OCI-LY3 (cell line): ENCODE measurements around the gene TCF20.

ENCODE experiments used
- H2AFZ ChIP-seq: fragments of 200-600, 300-600 bp; shearing (Covaris generic); 2 replicates; pipeline ENCODE4 v1.6.0; 2014; ENCODE audit warnings: antibody characterized with exemption, low read depth, low read length
- H3K27ac ChIP-seq: fragments of 200-600, 300-600 bp; sonication (generic); 2 replicates; pipeline ENCODE4 v1.5.1; 2014; ENCODE audit warnings: mild to moderate bottlenecking, low read length, moderate library complexity, mixed read lengths
- H3K27me3 ChIP-seq: fragments of 200-600, 300-600 bp; sonication (generic); 2 replicates; pipeline ENCODE4 v1.6.1; 2014; ENCODE audit warnings: low read depth, low read length, mixed read lengths
- H3K36me3 ChIP-seq: fragments of 200-600, 300-600 bp; sonication (generic); replicated peaks from 2 replicates; pipeline ENCODE3; 2014; ENCODE audit warnings: low read depth, low read length, mixed read lengths
- H3K4me1 ChIP-seq: fragments of 300-600, 200-600 bp; sonication (generic); 2 replicates; pipeline ENCODE4 v1.6.1; 2014; ENCODE audit warnings: low read length, mixed read lengths
- H3K4me2 ChIP-seq: fragments of 200-600, 300-600 bp; sonication (generic); 2 replicates; pipeline ENCODE4 v1.6.1; 2014; ENCODE audit warnings: low read length, mixed read lengths
- H3K4me3 ChIP-seq: fragments of 300-600, 200-600 bp; sonication (generic); 2 replicates; pipeline ENCODE4 v1.5.1; 2014; ENCODE audit warnings: antibody characterized with exemption, mild to moderate bottlenecking, low read length, moderate library complexity
- H3K79me2 ChIP-seq: fragments of 300-600, 200-600 bp; shearing (Covaris generic); 2 replicates; pipeline ENCODE4 v1.6.1; 2014; ENCODE audit warnings: mild to moderate bottlenecking, low read length, mixed read lengths
- H3K9ac ChIP-seq: fragments of 300-600, 200-600 bp; shearing (Covaris generic); 2 replicates; pipeline ENCODE4 v1.6.0; 2014; ENCODE audit warnings: mild to moderate bottlenecking, low read length, moderate library complexity
- H3K9me3 ChIP-seq: fragments of 200-600, 300-600 bp; shearing (Covaris generic); 2 replicates; pipeline ENCODE4 v1.6.1; 2014; ENCODE audit warnings: low read length, mixed read lengths; ENCODE audit not compliant: insufficient read depth
- H4K20me1 ChIP-seq: fragments of 200-600, 300-600 bp; sonication (generic); 2 replicates; pipeline ENCODE4 v1.6.1; 2016; ENCODE audit warnings: low read length, mixed read lengths; ENCODE audit not compliant: insufficient read depth
- EZH2phosphoT487 ChIP-seq: fragments of 200-600 bp; shearing (Covaris generic); IDR thresholded peaks from 2 replicates; pipeline ENCODE4 v1.6.1; 2018; ENCODE audit warnings: antibody characterized with exemption, mixed run types, low read depth
- TF ChIP-seq, protein P1 (sequence below): fragments of 200-600, 300-600 bp; sonication (generic); IDR thresholded peaks from 2 replicates; pipeline ENCODE4 v1.5.1; 2014; ENCODE audit warnings: antibody characterized with exemption, low read length, low read depth

Gene TCF20

DNA sequence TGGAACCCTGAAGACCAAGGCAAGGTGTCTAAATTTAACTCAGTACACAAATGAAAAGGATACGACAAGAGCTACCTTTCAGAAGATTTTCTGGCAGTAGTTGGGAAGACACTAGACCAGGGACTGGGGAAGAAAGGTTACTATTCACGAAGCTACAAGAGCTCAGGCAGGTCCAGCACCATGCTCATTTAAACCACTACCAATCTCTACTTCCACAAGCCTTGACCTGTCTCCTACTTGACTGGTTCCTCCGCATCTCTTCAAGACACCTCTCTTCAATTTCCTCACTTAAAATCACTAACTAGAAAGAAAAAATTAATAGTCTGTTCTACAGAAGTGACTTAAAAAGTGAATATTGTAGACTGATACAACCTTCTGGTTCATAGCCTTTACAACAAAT is 22.9 kb downstream of the TCF20 start:
- Histone ChIP-seq H4K20me1 (peaks cover 82% of the 10 kb centered on the region), H3K4me3 (no peak overlapping the region), H3K27ac (no peak overlapping the region), H3K36me3 (peaks cover 4% of the 10 kb centered on the region), H3K9ac (no peak overlapping the region), H3K4me1 (peaks cover 8% of the 10 kb centered on the region), H3K79me2 (peaks cover 96% of the 10 kb centered on the region), H3K9me3 (no peaks in the 10 kb centered on the region), H3K27me3 (no peaks in the 10 kb centered on the region), H3K4me2 (no peak overlapping the region), H2AFZ (no peak overlapping the region)
- TF ChIP-seq, protein P1, sequence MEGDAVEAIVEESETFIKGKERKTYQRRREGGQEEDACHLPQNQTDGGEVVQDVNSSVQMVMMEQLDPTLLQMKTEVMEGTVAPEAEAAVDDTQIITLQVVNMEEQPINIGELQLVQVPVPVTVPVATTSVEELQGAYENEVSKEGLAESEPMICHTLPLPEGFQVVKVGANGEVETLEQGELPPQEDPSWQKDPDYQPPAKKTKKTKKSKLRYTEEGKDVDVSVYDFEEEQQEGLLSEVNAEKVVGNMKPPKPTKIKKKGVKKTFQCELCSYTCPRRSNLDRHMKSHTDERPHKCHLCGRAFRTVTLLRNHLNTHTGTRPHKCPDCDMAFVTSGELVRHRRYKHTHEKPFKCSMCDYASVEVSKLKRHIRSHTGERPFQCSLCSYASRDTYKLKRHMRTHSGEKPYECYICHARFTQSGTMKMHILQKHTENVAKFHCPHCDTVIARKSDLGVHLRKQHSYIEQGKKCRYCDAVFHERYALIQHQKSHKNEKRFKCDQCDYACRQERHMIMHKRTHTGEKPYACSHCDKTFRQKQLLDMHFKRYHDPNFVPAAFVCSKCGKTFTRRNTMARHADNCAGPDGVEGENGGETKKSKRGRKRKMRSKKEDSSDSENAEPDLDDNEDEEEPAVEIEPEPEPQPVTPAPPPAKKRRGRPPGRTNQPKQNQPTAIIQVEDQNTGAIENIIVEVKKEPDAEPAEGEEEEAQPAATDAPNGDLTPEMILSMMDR: no peak
- no peak for TF ChIP-seq EZH2phosphoT487

DNA sequence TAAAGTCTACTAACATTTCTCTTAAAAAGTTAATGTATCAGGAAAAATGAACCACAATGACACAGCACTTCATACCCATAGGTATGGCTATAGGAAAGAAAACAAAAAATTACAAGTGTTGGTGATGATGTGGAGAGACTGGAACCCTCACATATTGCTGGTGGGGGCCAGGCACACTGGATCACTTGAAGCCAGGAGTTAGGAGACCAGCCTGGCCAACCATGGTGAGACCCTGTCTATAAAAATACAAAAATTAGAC is 26.7 kb downstream of the TCF20 start:
- no peak overlapping the region for H3K9ac ChIP-seq
- H3K36me3 ChIP-seq: peaks cover 7% of the 10 kb centered on the region
- peaks cover 75% of the 10 kb centered on the region for H4K20me1 ChIP-seq

DNA sequence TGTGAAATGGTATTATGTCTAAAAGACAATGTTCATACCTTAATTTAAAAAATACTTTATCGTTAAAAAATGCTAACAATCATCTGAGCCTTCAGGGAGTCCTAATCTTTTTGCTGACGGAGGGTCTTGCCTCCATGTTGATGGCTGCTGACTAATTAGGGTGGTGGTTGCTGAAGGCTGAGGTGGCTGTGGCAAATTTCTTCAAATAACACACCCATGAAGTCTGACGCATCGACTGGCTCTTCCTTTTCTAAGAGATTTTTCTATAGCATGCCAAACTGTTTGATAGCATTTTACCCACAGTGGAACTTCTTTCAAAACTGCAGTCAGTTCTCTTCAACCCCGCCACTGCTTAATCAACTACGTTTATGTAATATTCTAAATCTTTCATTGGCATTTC is 33.6 kb downstream of the TCF20 start:
- Histone ChIP-seq H3K27ac (no peak overlapping the region), H2AFZ (no peak overlapping the region), H3K36me3 (peaks cover 16% of the 10 kb centered on the region), H3K9ac (no peak overlapping the region), H4K20me1 (peaks cover 82% of the 10 kb centered on the region), H3K4me3 (no peak overlapping the region), H3K4me1 (no peaks in the 10 kb centered on the region), H3K79me2 (peaks cover 97% of the 10 kb centered on the region), H3K9me3 (peaks cover 9% of the 10 kb centered on the region), H3K27me3 (no peaks in the 10 kb centered on the region), H3K4me2 (no peak overlapping the region)
- TF ChIP-seq, protein P1: no peak
- no peak for TF ChIP-seq EZH2phosphoT487

More for the DNA sequence above, 26.7 kb downstream of the TCF20 start:
- Histone ChIP-seq H3K27ac (no peak overlapping the region), H3K4me1 (no peaks in the 10 kb centered on the region), H3K9me3 (no peaks in the 10 kb centered on the region), H3K4me2 (no peak overlapping the region), H2AFZ (no peak overlapping the region), H3K27me3 (no peaks in the 10 kb centered on the region), H3K4me3 (no peak overlapping the region), H3K79me2 (peaks cover 96% of the 10 kb centered on the region)
- TF ChIP-seq, protein P1: no peak
- TF ChIP-seq EZH2phosphoT487: no peak

DNA sequence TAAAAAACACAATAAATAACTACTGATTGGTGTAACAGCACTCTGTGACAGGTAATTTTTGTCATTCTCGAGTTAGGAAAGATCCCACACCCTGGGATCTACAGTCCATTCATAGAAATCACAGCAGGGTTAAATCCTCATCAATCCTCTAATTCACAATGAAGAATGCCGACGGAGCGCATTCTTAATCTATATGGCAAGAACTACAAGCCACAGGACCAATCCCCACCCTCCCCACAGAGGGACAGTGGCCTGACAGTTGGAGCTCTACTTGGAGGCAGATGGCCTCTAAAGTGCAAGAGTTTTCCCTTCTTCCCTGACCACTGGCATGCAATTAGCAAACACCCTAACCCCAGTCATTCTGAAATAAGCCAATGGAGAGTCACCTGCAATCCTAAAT is 34.2 kb downstream of the TCF20 start:
- H3K27me3 ChIP-seq: no peaks in the 10 kb centered on the region
- H2AFZ ChIP-seq: no peak overlapping the region
- no peaks in the 10 kb centered on the region for H3K4me1 ChIP-seq
- no peak overlapping the region for H3K4me3 ChIP-seq
- H3K9ac ChIP-seq: no peak overlapping the region
- H3K27ac ChIP-seq: no peak overlapping the region
- peaks cover 77% of the 10 kb centered on the region for H4K20me1 ChIP-seq
- peaks cover 94% of the 10 kb centered on the region for H3K79me2 ChIP-seq
- TF ChIP-seq EZH2phosphoT487: no peak
- TF ChIP-seq, protein P1: no peak
- H3K9me3 ChIP-seq: peaks cover 9% of the 10 kb centered on the region
- no peak overlapping the region for H3K4me2 ChIP-seq
- H3K36me3 ChIP-seq: peaks cover 16% of the 10 kb centered on the region
